HG03432 (cell line): ENCODE results near the gene RTN4R.

Source experiments
- ATAC-seq: cut with Tn5 transposase; IDR thresholded peaks from one replicate; pipeline ENCODE4 v1.9.1; 2021; ENCODE audit warnings: mild to moderate bottlenecking, moderate library complexity; ENCODE audit not compliant: unreplicated experiment

Gene RTN4R

DNA sequence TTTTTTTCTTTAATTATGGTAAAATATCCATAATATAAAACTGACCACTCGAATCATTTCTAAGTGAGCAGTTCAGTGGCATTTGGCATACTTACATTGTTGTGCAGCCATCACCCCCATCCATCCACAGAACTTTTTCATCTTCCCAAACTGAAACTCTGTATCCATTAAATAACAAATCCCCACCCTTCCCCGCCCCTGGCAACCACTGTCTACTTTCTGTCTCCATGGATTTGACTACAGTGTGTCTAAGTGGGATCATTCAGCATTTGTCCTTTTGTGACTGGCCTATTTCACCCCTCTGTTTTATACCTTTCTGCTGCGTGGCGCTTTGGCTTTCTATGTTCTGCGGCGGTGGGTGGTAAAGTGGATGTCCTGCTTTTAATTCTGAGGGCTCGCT, 49.1 kb downstream of the RTN4R start:
- ATAC-seq = no peak

DNA sequence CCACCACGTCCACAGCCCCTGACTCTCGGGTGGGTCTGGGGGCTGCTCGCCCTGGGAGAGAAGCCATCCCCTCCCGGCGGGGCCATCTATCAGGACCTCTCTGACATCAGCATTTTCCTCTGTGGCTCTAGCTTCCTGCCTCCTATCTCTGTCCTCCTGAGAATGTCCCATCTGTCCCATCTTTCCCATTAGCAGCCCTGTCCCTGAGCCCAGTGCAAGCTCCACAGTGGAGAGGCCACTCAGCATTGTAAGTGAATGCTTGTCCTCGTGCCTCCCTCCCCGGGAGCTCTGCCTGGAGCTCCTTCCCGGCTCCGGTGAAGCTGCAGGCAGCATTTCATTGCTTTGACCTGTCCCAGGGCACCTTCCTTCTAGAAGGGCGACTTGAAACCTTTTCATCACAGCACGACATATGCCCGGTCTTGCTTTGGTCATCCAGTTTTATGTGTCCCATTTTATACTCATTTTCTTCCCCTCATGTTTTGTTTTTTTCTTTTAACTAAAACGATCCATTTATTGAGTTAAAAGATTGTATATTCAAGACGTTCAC, 49.7 kb downstream of the RTN4R start:
- ATAC-seq = no peak

DNA sequence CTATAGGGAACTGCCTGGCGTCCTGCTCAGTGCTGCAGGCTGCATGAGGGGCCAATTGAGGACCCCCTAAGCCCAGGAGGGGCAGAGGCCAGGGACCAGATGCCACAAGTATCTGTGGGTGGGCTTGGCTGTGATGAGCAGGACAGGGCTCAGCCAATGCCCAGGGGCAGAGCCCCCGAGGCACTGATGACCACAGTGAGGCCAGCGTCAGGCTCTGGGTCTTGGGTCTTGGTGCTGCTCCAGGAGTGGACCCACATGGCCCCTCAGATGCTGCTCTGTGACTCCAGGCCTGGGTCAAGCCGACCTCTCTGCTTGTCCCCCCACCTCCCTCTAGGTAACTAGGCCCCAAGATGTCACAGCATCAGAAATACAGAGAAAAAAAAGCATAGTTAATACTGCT, 50.6 kb downstream of the RTN4R start:
- ATAC-seq = no peak

DNA sequence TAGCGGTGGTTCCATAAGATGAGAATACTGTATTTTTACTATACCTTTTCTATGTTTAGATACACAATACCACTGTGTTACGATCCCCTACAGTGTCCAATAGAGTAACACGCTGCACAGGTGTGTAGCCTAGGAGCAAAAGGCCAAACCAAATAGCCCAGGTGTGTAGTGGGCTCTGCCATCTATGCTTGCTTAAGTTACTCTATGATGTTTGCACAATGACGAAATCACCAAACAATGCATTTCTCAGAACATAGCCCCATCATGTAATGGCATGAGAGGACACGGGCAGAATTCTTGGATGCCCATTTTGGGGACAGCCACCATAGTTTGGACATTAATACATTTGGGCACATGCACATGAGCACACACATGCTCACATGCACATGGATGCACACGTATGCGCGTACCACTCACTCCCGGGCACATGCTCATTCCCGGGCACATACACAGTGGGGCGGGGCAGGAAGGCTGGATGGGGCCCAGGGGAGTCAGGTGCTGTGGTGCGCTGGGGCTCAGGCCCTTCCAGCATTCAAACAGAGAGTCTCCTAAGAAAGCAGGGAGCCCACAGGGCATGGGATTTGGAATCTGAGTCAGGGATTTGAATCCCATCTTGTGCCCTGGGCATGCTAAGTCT, 51.1 kb downstream of the RTN4R start:
- no peak for ATAC-seq

DNA sequence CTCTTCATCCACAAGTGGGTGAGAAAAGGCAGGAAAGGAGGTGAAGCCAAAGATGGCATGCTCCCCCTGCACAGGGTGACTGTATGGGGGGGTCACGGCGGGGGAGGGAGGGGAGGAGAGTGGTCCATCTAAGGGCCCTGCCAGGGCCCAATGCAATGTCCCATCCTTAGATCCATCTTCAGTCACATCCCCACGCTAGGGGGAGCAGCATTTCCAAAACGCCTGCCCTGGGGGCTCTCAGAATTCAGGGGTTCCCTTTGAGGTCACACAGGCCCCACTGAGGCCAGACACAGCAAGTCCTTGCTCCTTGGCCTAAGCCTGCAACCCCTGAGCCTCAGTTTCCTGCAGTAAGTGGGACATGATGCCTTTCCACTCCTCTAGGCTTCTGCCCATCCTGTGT, 52.4 kb downstream of the RTN4R start:
- no peak for ATAC-seq

DNA sequence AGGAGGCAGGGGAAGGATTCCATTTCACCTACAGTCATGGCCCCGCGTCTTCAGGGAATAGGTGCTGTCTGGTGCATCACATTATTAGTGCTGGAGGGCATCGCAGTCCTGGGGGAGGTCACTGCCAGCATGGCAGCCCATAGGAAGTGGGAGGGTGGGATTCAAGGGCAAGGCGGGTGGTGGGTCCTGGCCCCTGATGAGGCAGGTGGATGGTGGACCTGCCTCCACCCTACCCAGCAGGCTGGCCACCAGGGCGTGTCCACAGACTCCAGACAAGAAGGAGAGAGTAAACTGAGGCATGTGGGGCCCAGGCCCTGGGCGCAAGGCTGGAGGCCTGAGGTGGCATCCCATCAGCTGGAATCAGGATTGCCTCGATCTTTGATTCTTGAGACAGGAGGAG, 53.3 kb downstream of the RTN4R start:
- no peak for ATAC-seq

DNA sequence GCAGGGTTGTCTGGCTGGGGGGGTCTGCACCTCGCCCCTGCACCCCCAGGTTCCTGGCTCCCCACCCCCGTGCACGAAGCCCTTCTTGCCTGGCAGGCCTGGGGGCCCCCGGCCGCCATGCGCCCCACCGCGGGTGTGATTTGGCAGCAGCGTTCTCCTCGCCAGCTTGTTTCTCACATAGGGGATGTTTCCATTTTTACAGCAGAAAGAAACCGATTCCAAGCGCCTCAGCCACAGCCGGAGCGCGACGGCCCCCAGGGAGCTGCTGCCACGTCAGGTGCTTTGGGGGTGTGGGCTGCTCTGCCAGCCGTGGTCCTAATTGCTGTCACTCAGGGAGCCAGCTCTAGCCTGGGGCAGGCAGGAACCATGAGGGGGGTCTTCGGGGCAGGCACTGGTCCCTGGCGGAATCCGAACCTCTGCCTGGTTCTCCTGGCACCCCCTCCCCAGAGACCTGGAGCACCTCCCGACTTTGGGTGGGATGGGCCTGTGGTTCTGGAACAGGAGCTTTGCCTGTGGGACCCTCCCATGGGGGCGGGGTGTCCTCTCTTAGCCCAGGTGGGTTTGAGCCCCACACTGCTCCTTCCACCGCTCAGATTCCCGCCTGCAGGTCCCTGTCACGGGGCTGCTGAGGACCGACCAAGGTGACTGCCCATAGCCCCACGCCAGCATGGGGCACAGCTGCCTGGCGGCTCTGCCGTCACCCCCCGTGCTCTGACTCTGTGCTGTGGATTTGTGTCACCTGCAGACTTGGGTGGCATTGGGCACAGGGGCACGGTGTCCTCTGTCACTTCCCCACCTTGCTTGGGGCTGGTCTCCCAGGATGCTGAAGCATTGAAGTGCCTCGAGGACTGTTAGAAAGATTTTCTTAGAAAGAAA, 54.0 kb downstream of the RTN4R start:
- no peak for ATAC-seq

DNA sequence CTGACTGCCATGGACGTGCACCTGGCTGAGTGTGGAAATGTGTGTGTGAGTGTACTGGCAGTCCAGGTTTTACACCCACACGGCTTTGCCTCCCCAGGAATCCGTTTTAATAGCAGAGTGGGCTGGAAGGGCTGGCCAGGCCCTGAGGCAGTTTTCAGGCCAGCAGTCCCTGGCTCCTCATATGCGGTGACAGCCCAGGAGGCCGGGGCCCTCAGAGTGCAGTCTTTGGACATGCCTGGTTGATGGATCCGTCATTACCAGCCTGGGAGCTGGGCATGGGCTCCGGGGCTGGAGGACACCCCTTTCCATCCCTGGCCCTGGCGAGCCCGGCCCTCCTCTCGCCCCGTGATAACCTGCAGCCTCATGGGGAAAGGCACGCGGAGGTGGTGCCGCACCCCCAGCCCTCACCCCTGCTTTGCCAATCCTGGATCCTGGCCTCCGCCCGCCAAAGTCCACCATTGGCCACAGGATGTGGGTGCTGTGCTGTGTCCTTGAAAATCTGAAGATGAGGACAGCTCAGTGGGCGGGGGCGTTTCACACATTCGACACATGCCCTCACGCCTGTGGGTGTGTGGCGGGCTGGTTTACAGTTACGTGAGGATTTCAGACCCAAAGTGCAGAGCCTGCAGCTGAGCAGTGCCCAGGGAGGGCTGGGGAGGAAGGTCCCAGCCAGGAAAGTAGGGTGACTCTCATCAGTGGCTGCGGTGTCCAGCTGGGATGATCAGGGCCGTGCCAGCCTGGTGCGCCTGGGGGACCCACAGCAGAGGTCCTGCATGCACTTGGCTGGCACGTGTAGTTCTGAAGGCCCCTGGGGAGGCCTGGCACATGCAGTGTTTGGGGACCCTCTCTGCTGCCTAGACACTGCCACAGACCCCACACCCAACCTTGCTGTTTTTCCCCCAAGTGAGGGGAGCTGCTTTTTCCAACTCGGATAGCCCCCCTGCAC, 55.1 kb downstream of the RTN4R start:
- no peak for ATAC-seq

DNA sequence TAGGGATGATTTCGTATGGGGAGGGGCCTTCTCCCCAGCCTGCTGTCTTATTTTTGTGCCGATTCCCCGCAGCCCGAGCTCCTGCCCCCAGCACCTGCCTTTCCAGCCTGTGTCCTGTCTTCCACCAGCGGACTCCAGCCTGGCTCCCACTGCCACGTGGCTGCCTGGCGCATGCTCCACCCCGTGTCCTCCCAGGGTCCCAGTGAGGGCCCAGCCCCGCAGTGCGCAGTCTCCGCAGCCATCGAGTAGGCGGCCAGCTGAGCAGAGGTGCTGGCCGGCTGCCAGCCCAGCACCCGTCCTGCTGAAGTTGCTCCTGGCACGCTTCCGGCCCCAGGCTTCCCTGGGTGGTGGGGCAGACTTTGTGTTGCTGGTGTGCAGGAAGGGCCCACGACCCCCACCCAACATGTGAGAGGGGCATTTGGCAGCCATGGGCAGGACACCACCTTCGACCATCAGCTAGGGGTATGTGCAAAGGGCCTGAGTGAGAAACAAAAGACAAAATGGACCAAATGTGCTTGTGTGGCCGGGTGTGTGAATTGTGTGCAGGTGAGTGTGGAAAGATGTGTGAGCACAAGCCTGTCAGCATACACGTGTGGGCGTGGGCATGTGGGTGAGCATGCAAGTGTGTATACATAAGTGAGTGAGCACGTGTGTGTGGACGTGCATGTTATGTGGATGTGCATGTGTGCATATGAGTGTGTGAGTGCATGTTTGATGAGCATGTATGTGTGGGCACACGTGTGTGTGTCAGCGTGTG, 55.9 kb downstream of the RTN4R start:
- ATAC-seq = no peak

DNA sequence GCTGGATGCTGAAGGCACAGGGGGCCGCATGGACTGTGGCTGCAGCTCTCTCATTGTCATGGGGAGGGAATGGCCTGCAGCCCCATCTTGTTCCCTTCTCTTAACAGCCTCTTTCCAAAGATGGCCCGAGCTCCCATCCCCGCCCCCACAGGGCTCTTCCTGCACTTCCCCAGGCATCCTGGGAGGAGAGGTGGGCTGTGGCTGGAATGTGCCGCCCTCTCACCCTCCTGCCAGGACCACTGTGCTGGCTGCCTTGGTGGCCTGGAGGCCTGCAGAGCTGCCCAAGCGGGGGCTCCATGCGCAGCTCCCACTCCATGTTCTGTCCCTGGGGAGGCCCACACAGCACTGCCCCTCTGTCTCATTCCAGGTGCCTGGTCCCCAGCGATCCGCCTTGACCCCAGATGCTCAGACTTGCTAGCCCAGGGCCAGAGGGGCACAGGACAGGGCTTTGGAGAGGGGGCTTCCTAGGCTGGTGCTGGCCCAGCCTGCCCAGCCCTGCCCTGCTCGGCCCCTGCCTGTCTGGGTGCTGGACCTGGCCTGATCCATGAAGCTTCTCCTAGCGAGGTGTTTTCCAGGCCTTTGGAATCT, 56.6 kb downstream of the RTN4R start:
- no peak for ATAC-seq

DNA sequence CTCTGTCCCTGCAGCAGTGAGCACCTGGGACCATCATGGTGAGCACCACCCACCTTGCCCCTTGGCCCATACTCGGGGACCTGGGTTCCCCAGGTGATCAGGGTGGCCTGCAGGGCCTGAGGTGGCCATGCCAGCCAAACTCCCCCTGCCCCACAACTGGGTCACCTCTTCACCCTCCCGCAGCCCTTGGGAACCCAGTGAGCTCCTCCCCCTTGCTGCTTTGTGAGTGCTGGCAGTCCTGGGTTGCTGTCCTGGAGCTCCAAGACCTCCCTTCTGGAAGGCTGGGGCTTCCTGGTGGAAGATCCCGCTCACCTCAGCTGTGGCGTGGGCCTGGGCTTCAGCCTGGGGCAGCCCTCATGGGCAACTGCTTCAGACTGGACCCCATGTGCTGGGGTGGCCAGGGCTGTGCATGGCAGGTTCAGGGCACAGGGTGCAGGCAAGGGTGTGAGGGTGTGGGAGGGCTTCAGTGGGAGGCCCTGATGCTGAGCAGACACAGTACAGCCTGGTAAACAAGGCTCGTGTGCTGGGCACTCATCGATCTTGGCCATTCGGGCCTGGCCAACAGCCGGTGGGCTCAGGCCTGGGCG, 57.6 kb downstream of the RTN4R start:
- ATAC-seq = no peak

DNA sequence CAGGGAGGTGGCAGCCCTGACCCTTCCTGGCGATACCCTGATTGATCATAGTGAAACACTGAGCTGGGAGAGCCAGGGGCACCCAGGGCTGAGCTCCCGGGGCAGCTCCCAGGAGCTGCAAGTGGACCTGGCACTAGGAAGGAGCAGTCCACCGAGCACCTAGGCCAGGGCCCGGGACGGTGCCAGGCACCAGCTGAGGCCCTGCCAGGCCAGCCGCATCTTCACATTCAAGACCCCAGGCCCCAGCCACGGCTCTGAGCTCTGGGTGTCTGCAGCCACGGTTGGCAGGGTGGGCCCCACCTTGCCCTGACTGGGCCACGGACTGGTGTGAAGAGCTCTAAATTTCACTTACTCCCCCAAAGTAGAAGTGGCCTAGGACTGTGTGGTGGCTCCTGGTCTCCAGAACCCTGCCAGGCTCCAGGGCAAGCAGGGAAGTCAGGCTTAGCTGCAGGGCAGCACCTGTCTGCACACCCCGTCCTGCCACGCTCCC, 58.3 kb downstream of the RTN4R start:
- no peak for ATAC-seq

DNA sequence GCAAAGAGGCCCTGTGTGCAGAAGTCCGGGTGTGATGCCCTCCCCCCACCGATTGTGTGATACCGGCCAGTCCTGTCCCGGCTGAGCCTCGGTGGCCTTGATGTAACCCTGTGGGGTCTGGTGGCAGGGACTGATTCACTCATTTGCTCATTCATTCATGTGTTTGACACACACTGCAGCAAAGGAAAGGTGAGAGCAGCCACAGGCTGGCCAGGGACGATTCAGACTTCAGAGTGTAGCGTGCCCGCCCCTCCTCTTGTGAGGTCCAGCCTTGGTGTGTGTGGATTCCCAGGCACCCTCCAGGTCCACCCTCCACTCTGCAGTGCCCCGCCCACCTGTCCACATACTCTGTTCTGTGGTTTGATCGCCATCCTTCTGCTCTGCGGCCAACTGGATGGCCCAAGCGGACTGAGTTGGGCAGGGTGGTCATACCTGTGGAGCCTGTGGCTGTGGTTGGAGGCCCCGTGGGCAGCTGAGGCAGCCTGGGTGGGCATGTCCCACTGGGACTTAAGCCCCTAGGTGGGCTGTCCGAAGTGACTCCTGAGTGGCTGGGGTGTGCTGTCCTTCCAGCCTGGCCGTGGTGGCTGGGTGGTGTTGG, 59.3 kb downstream of the RTN4R start:
- no peak for ATAC-seq

DNA sequence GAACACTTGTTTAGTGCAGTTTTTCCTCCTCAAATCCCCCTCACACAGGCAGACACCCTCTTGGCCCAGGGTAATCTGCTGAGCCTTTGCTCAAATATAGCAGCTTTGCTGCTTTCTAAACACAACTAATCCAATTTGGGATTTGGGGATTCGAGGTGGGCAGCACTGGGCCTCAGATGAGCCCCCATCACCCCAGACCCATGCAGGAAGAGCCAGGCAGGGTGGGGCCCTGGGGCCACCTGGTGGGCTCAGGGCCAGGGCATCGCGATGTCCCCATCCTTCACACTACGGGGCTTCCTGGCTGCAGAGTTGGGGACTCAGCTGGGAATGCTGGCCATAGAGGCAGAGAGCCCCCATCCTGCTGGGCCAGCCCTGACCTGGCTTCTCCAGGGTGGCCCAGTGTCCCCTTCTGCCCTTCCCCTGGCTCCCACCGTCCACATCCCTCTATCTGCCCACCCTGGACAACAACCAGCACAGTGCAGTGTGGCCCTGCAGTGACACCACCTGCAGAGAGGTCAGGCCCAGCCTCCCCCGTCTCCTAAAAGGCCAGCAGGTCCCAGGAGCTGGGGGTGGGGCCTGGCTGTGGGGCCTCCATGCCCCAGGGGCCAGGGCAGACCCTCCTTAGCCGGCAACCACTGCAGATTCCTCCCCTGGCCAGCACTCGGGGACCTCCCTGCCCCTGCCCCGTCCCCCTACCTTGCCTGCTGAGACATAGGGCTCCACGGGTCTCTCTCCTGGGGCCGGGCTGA, 60.7 kb downstream of the RTN4R start:
- ATAC-seq = no peak

DNA sequence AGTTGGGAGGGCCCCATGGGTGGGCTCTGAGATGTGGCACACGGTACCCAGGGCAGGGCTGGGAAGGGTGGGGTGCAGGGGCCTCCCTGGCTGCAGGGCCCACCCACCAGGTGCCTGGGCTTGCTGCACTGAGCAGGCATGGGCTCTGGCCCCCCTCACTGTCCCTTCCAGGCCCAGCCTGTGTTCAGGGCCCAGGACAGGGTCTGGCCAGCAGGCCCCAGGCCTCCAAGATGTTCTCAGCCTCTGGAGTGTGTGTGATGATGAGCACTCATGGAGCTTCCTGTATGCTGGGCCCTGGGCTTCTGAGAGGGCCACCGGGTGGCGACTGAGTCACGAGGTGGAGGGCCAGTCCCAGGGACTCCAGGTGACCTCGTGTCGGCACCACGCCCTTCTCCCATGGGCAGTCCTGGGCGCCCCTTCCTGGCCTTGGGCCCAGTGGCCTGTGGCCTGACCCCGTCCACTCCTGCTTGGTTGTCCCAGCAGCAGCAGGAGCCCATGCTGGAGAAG, 61.4 kb downstream of the RTN4R start:
- no peak for ATAC-seq

DNA sequence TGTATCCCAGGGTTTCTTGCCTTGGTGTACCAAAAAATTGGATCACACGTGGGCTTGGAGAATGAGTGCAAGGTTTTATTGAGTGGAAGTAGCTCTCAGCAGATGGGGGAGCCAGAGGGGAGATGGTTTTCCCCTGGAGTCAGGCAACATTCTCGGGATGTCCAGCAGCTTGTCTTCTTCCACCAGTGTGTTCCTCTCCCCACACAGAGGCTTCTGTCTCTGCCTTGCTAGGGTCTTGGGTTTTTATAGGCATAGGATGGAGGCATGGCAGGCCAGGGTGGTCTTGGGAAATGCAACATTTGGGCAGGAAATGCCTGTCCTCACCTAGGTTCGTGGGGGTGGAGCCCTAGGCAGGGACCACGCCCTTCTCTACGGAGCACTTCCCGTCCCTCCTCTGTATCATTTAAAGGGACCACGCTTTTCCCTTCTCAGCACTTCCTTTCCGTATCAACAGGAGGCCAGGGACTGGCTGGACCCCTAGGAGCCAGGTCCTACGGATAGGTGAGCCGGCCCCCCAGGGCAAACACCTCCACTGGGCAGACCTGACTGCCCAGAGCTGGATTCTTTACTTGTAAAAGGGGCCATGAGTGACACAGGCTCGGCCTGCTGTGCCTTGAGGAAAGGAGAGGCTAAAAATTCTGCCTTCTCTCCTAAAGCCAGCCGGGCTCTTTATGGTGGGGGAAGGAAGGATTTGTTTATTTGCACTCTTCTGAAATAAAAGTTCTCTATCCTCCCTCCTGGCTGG, 62.0 kb downstream of the RTN4R start:
- ATAC-seq = no peak

DNA sequence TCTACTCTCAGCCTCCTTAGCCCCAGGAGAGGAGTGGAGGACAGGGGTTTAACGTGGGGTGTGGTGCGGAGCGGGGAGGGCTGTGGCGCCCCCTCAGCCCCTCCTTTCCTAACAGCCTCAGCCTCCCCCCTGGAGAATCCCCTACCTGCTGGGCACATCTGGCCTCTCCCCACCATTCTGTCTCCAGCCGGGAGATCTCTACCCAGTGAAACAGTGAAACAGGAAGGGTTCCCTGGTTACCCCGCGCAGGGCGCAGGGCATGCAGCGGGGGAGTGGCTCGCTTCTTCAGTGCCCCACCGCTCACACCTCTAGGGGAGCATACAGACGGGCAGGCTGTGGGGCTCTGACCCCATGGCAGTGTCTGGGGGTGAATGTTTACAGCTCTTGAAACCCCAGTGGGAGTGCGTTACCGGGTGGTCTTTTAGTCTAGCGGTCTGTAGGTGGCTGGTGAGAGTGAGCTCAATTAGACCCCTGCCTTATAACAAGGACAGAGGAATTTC, 62.6 kb downstream of the RTN4R start:
- no peak for ATAC-seq
